ENCODE results near the gene EXOC2. TPM values are rescaled to one million over a fixed set of nuclear protein-coding genes. Genes with fewer than 3 reads are reported as not detected.

Gene EXOC2
- polyA plus RNA-seq, 4 donors = 4.5 to 14.1 (median 8.8) TPM

DNA sequence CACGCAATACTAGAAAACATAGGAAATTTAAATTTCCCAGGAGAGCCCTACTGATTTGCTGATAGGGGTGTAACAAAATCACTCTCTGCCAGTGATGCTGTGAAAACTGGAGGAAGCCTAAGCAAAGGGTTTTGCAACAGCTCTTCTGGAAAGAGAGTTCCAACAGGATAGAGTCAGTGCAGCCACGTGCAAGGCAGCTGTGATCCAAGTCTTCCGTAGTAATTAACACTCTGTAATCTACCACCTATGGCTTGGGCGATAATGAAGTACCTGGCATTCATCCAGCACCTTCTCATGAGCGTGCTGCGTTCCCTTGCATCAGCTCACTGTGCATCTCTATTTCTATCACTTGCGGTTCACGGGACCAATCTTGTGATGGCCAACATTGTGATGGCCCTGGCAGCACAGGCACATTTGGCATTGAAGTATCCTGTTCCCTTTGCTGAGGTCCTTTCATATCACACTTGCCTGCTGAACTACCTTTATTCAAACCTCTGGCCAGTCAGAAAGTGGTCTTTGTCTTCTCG is 253.2 kb downstream of the EXOC2 start:
- 49 to 73% (median 67%) methylated on average over 9 of the region's 9 CpGs for WGBS, 3 donors
- Histone ChIP-seq H3K27ac (ENCODE audit: low read depth in 1 of 3, low read length in 2 of 3) (no peak overlapping the region), H3K4me3 (ENCODE audit: low read depth in 1 of 3, low read length in 3 of 3) (no peak overlapping the region), H3K36me3 (ENCODE audit: control insufficient read depth in 3 of 3, insufficient read depth in 2 of 3, low read depth in 1 of 3, low read length in 3 of 3) (no peaks in the 10 kb centered on the region), H3K9me3 (ENCODE audit: control insufficient read depth in 2 of 2, insufficient read depth in 1 of 2, low read depth in 1 of 2, low read length in 1 of 2) (no peaks in the 10 kb centered on the region), H3K4me1 (ENCODE audit: control insufficient read depth in 3 of 3, insufficient read depth in 2 of 3, low read depth in 1 of 3, low read length in 2 of 3) (no peaks in the 10 kb centered on the region), H3K27me3 (ENCODE audit: control insufficient read depth in 3 of 3, insufficient read depth in 3 of 3, low read length in 3 of 3) (no peaks in the 10 kb centered on the region)
- FAIRE-seq (no peak), DNase-seq (no peak)

DNA sequence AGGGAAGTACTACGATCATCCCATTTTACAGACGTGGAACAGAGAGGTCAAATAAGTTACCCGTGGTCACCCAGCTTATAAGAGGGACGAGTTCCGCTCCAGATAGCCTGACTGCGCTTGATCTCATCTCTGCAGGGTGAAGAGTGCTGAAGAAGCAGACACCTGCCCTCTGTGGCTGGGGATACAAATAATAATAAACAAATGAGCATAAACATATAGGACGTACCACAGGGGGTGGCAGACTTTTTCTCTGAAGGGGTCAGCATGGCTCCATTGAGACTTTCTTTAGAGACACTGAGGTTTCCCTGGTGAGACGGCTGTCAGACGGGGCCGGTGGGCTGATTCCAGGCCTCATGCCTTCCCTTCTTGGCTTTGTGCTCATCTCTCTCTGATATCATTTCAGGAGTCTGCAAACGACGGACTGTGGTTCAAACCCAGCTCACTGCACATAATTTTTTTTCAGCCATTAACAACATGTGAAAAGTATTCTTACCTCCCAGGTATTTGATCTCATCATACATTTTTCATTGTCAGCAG is 254.2 kb downstream of the EXOC2 start:
- FAIRE-seq (no peak), DNase-seq (no peak)
- no peak overlapping the region for H3K4me3 ChIP-seq (ENCODE audit: low read depth in 1 of 3, low read length in 3 of 3)
- no peaks in the 10 kb centered on the region for H3K4me1 ChIP-seq (ENCODE audit: control insufficient read depth in 3 of 3, insufficient read depth in 2 of 3, low read depth in 1 of 3, low read length in 2 of 3)
- 78 to 85% (median 81%) methylated on average over 12 of the region's 12 CpGs for WGBS, 3 donors
- H3K9me3 ChIP-seq (ENCODE audit: control insufficient read depth in 2 of 2, insufficient read depth in 1 of 2, low read depth in 1 of 2, low read length in 1 of 2) = no peaks in the 10 kb centered on the region
- H3K36me3 ChIP-seq (ENCODE audit: control insufficient read depth in 3 of 3, insufficient read depth in 2 of 3, low read depth in 1 of 3, low read length in 3 of 3) = no peaks in the 10 kb centered on the region
- no peaks in the 10 kb centered on the region for H3K27me3 ChIP-seq (ENCODE audit: control insufficient read depth in 3 of 3, insufficient read depth in 3 of 3, low read length in 3 of 3)
- H3K27ac ChIP-seq (ENCODE audit: low read depth in 1 of 3, low read length in 2 of 3) = no peak overlapping the region

DNA sequence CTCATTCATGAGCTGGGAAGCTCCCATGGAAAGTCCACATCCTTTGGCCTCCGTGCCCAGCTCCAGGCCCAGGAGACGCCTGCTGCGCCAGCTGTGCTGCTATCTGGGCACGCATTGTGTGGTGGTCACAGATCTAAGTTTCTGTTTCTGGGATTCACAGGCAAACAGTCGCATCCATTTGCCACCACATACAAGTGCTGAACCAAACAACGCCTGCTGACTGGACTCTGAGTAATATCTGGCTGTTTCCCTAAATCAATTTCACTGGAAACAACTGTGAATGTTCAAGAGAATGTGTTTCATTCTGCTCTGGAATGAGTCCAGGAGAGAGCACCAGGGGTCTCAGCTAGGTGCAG is 255.9 kb downstream of the EXOC2 start:
- peaks cover 0 to 1% (median 0%) of the 10 kb centered on the region in 3 donors for H3K27me3 ChIP-seq (ENCODE audit: control insufficient read depth in 3 of 3, insufficient read depth in 3 of 3, low read length in 3 of 3)
- FAIRE-seq (no peak), DNase-seq (no peak)
- 91 to 93% (median 92%) methylated on average over 6 of the region's 6 CpGs for WGBS, 3 donors
- no peaks in the 10 kb centered on the region for H3K36me3 ChIP-seq (ENCODE audit: control insufficient read depth in 3 of 3, insufficient read depth in 2 of 3, low read depth in 1 of 3, low read length in 3 of 3)
- H3K4me3 ChIP-seq (ENCODE audit: low read depth in 1 of 3, low read length in 3 of 3) = no peak overlapping the region
- no peaks in the 10 kb centered on the region for H3K9me3 ChIP-seq (ENCODE audit: control insufficient read depth in 2 of 2, insufficient read depth in 1 of 2, low read depth in 1 of 2, low read length in 1 of 2)
- no peaks in the 10 kb centered on the region for H3K4me1 ChIP-seq (ENCODE audit: control insufficient read depth in 3 of 3, insufficient read depth in 2 of 3, low read depth in 1 of 3, low read length in 2 of 3)
- H3K27ac ChIP-seq (ENCODE audit: low read depth in 1 of 3, low read length in 2 of 3) = no peak overlapping the region

DNA sequence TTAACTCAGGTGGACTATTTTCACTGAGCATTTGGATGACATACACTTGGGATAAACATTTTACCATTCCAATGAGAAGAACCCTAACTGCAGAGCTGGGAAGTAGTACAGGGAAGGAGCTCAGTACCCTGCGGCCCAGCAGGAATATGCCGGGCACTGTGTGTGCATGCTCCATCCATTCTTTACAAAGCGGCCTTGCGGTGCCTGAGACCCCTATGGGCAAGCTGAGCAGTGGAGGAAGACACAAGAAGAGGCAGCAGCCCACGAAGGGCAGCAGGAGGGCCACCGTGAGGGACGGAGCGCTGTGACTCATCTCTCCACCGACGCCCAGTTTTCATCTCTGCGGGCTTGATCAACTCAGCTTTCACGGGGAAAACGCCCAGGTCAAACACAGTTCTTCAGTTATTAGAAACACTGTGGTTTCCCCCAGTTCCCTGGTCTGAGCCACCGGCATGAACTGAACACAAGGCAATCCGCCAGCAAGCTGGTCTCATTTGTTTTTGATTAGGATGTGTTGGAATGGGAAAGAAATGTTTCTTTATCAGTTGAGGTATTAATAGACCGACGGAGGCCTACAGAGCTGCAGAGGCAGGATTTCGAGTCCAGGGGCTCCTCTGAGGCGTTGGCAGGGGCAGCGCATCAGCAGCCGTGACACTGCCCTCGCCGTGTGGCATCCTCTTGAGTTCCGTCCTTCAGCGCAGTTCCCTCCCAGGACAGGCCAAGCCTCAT is 256.5 kb downstream of the EXOC2 start:
- DNase-seq (no peak), FAIRE-seq (no peak)
- Histone ChIP-seq H3K27ac (ENCODE audit: low read depth in 1 of 3, low read length in 2 of 3) (no peak overlapping the region), H3K27me3 (ENCODE audit: control insufficient read depth in 3 of 3, insufficient read depth in 3 of 3, low read length in 3 of 3) (peaks cover 0 to 3% (median 0%) of the 10 kb centered on the region in 3 donors), H3K36me3 (ENCODE audit: control insufficient read depth in 3 of 3, insufficient read depth in 2 of 3, low read depth in 1 of 3, low read length in 3 of 3) (no peaks in the 10 kb centered on the region), H3K4me1 (ENCODE audit: control insufficient read depth in 3 of 3, insufficient read depth in 2 of 3, low read depth in 1 of 3, low read length in 2 of 3) (no peaks in the 10 kb centered on the region), H3K4me3 (ENCODE audit: low read depth in 1 of 3, low read length in 3 of 3) (no peak overlapping the region), H3K9me3 (ENCODE audit: control insufficient read depth in 2 of 2, insufficient read depth in 1 of 2, low read depth in 1 of 2, low read length in 1 of 2) (no peaks in the 10 kb centered on the region)
- 79 to 86% (median 83%) methylated on average over 25 of the region's 25 CpGs for whole genome bisulfite sequencing, 3 donors

DNA sequence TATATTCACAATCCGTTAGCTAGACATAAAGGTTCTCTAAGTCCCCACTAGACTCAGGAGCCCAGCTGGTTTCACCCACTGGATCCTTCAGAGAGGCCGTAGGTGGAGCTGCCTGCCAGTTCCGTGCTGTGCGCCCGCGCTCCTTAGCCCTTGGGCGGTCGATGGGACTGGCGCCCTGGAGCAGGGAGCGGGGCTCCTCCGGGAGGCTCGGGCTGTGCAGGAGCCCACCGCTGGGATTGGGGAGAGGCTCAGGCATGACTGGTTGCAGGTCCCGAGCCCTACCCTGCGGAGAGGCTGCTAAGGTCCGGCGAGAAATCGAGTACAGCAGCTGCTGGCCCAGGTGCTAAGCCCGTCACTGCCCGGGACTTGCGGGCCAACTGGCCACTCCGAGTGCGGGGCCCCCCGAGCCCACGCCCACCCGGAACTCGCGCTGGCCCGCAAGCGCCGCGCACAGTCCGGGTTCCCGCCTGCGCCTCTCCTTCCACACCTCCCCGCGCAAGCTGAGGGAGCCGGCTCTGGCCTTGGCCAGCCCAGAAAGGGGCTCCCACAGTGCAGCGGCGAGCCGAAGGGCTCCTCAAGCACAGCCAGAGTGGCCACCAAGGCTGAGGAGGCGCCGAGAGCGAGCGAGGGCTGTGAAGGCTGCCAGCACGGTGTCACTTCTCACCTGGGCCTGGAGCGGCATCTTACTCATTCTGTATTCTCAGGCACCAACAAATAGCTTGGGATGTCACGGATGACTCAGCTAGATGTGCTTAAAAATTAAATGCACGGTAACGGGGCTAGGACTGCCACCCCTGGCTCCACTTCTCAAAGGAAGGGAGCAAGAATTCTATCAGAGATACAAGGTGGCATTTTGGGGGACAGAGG is 257.3 kb downstream of the EXOC2 start:
- Histone ChIP-seq H3K27ac (ENCODE audit: low read depth in 1 of 3, low read length in 2 of 3) (no peak overlapping the region), H3K4me3 (ENCODE audit: low read depth in 1 of 3, low read length in 3 of 3) (no peak overlapping the region), H3K36me3 (ENCODE audit: control insufficient read depth in 3 of 3, insufficient read depth in 2 of 3, low read depth in 1 of 3, low read length in 3 of 3) (no peaks in the 10 kb centered on the region), H3K9me3 (ENCODE audit: control insufficient read depth in 2 of 2, insufficient read depth in 1 of 2, low read depth in 1 of 2, low read length in 1 of 2) (no peaks in the 10 kb centered on the region), H3K4me1 (ENCODE audit: control insufficient read depth in 3 of 3, insufficient read depth in 2 of 3, low read depth in 1 of 3, low read length in 2 of 3) (no peaks in the 10 kb centered on the region), H3K27me3 (ENCODE audit: control insufficient read depth in 3 of 3, insufficient read depth in 3 of 3, low read length in 3 of 3) (peaks cover 0 to 3% (median 0%) of the 10 kb centered on the region in 3 donors)
- DNase-seq = no peak
- FAIRE-seq = no peak
- 95 to 99% (median 97%) methylated on average over 42 to 50 of the region's 50 CpGs for WGBS, 3 donors

Other genes with a start within 250 kb of the EXOC2 start
- under 1 TPM in 2 of 4 donors, not detected in 2; 0.19 to 0.27 TPM for gene HUS1B, start 36.0 kb downstream of the EXOC2 start, polyA plus RNA-seq

Data from small intestine (tissue), 7 donors.